Measurements from ENCODE around the gene PODXL2. TPM values are rescaled to one million over a fixed set of nuclear protein-coding genes. Genes with fewer than 3 reads are reported as not detected.

The PODXL2 gene
- total RNA-seq, 4 donors from 2014 or later, result 3.2 to 9.4 (median 8.0) TPM

DNA sequence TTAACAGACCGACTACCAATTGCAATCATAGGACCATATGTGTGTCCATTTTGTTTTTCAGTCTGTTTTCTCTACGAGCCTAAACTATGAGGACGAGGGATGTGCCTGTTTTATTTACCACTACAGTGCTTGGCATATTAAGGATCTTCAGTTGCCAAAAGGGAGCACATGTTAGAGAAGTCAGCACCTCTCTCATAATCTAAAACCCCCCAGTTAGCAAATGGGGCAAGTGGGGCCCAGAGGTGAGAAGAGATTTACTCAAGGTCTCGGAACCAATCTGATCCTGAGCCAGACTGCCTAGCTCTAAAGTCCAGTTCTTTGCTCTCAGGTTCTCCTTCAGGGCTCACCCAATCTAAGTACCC is 578 bp upstream of the PODXL2 start:
- DNase-seq, result no peak
- no peaks in the 10 kb centered on the region for H3K9me3 ChIP-seq
- peaks cover 6 to 7% of the 10 kb centered on the region in 2 donors for H3K4me1 ChIP-seq
- H3K36me3 ChIP-seq, result no peaks in the 10 kb centered on the region
- H3K27me3 ChIP-seq, result no peaks in the 10 kb centered on the region
- intact Hi-C loops (cut with DNase I), result no loop called here
- H3K27ac ChIP-seq, result no peak overlapping the region
- H3K4me3 ChIP-seq (replicated peaks in 1 of 3), result no peak overlapping the region
- no peak for TF ChIP-seq POLR2A (IDR thresholded peaks at IDR 0.05)
- TF ChIP-seq CTCF (IDR thresholded peaks at IDR 0.05), result no peak
- 83 to 88% methylated on average over 4 of the region's 4 CpGs for WGBS, 2 donors

DNA sequence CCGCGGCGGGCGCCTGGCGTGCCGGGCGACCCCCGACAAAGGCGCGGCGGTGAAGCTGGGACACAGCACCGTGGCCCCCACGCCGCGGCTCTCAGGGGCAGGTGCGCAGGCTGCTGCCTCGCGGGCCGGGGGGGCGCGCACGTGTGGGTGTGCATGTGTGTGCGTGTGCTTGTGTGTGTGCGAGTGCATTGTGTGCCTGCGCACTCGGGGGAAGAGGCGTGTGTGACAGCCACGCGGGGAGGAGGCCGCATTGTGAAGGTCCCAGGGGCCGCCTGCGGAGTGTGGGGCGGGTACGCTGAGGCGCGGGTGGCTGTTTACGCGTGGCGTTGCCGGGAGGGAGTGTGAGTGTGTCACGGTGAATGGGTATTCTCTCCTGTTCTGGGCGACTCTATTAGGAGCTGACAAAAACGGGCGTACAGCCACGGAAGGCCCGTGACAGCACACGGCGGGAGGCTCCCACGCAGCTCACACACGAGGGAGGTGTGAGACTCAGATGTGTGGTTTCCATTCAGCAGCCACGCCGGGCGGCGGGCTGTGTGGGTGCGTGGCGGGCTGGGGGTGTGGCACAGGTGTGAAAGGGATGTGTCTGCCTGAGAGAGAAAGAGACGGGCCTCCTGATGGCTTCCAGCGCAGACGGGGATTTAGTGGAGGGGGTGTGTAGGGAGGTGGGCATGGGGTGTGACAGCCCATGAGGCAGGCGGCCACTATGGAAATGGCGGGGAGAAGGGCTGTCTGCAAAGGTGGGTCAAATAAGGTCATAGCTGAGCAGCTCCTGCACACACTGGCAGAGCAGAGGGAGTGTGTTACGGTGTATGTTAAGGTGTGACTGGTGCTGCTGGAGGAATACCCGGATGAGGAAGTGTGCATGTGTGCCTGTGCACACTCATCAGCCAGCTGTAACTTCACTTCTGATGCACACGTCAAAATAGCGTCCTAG is 750 bp downstream of the PODXL2 start:
- DNase-seq, result peak; percentile 13 to 19
- WGBS, 2 donors, result 28 to 40% methylated on average over 37 to 42 of the region's 65 CpGs

GRCh38 chr3:127630811-127631714 is 2.1 kb downstream of the PODXL2 start:
- intact Hi-C loops (cut with DNase I), result no loop called here
- WGBS, 2 donors, result 69 to 74% methylated on average over 12 of the region's 12 CpGs

More for the DNA sequence above, 750 bp downstream of the PODXL2 start:
- H3K36me3 ChIP-seq, result no peaks in the 10 kb centered on the region
- intact Hi-C loops (cut with DNase I), result no loop called here
- peak overlapping the region in 1 of 3 donors; percentile 34 for H3K4me3 ChIP-seq (replicated peaks in 1 of 3)
- peaks cover 6 to 7% of the 10 kb centered on the region in 2 donors for H3K4me1 ChIP-seq
- TF ChIP-seq CTCF (IDR thresholded peaks at IDR 0.05) (no peak), POLR2A (IDR thresholded peaks at IDR 0.05) (no peak)
- no peaks in the 10 kb centered on the region for H3K27me3 ChIP-seq
- no peak overlapping the region for H3K27ac ChIP-seq
- H3K9me3 ChIP-seq, result no peaks in the 10 kb centered on the region

DNA sequence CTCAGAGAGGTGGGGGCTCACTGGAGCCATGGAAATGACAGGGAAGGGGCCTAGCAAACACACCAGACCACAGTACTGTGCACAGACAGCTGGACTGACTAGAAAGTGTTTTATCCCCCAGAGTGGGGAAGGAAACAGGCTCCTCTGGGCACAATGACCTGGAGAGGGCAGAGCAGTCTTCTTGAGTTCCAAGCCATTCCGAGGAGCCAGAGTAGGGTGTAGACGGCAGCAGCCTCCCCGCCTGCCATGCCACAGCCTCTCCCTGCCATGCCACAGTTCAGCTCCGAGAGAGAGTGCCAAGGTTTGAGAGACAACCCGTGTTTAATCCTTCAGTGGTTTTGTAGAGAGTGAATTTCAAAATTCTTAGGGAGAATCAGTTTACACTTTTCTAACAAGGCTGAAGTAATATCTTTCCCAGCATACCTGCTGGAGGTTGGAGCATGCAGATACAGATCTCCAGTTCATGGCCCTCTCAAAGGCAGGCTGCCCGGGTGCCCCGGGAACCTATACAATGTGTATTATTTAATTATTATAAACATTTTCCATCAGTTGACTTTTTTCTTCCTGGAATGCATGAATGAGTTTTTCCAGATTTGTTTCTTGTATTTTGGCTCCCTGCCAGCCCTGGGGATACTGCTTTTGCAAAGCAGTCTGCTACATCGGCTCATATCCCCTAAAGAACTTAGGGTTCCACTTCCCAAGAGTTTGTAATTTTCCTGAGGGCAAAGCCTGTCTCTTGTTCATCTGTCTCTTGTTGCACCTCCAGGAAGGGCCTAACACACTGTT is 3.2 kb downstream of the PODXL2 start:
- DNase-seq, result peak in 1 of 2 donors; percentile 13
- intact Hi-C loops (cut with DNase I), result no loop called here
- Histone ChIP-seq H3K27me3 (no peaks in the 10 kb centered on the region), H3K36me3 (no peaks in the 10 kb centered on the region), H3K4me3 (replicated peaks in 1 of 3) (no peak overlapping the region), H3K4me1 (peaks cover 6 to 7% of the 10 kb centered on the region in 2 donors), H3K27ac (no peak overlapping the region), H3K9me3 (no peaks in the 10 kb centered on the region)
- 51 to 72% methylated on average over 8 of the region's 8 CpGs for WGBS, 2 donors
- TF ChIP-seq CTCF (IDR thresholded peaks at IDR 0.05), result no peak
- TF ChIP-seq POLR2A (IDR thresholded peaks at IDR 0.05), result no peak

More at GRCh38 chr3:127630811-127631714, 2.1 kb downstream of the PODXL2 start:
- DNase-seq, result no peak
- H3K4me1 ChIP-seq, result peaks cover 6 to 7% of the 10 kb centered on the region in 2 donors
- no peak overlapping the region for H3K27ac ChIP-seq
- H3K4me3 ChIP-seq (replicated peaks in 1 of 3), result no peak overlapping the region
- no peaks in the 10 kb centered on the region for H3K27me3 ChIP-seq
- no peaks in the 10 kb centered on the region for H3K9me3 ChIP-seq
- H3K36me3 ChIP-seq, result no peaks in the 10 kb centered on the region
- TF ChIP-seq POLR2A (IDR thresholded peaks at IDR 0.05) (no peak), CTCF (IDR thresholded peaks at IDR 0.05) (no peak)
